SK-N-SH (cell line): ENCODE results near the gene UCP2.

Experiments
- CTCF ChIP-seq: fragments of 200-600 bp; sonication (generic); IDR thresholded peaks from 2 replicates; pipeline ENCODE4 v1.6.1; 2017; ENCODE audit warnings: antibody characterized with exemption, mild to moderate bottlenecking, moderate library complexity
- FOXJ3 ChIP-seq: sonication (generic); formaldehyde crosslinking; IDR thresholded peaks from 2 replicates; pipeline ENCODE4 v1.5.1; 2020; ENCODE audit warnings: mild to moderate bottlenecking, missing genetic modification reagents
- GATA2 ChIP-seq: sonication (generic); formaldehyde crosslinking; IDR thresholded peaks from 2 replicates; pipeline ENCODE4 v1.5.0; 2020; ENCODE audit warnings: mild to moderate bottlenecking, missing genetic modification reagents
- POLR2AphosphoS5 ChIP-seq: IDR thresholded peaks from 2 replicates; pipeline ENCODE4 v1.6.1; 2012; ENCODE audit warnings: low read depth, low read length
- RAD21 ChIP-seq: IDR thresholded peaks from 2 replicates; pipeline ENCODE4 v1.6.1; 2012; ENCODE audit warnings: mild to moderate bottlenecking, low read length
- RCOR1 ChIP-seq: fragments of 150-350 bp; IDR thresholded peaks from 2 replicates; pipeline ENCODE4 v1.6.1; 2017; ENCODE audit warnings: antibody characterized with exemption, low read length
- REST ChIP-seq: IDR thresholded peaks from 2 replicates; pipeline ENCODE4 v1.6.1; 2012; ENCODE audit warnings: mild to moderate bottlenecking, low read depth, low read length, moderate library complexity
- RFX5 ChIP-seq: IDR thresholded peaks from 2 replicates; pipeline ENCODE4 v1.6.1; 2012; ENCODE audit warnings: mild to moderate bottlenecking, improper control_type of control experiment, low read length
- TAF1 ChIP-seq: IDR thresholded peaks from 2 replicates; pipeline ENCODE4 v1.6.1; 2012; ENCODE audit warnings: low read depth, mild to moderate bottlenecking, low read length, moderate library complexity, borderline replicate concordance
- USF2 ChIP-seq: fragments of 150-350 bp; IDR thresholded peaks from 2 replicates; pipeline ENCODE4 v1.6.1; 2017; ENCODE audit warnings: antibody characterized with exemption, low read length, low read depth, borderline replicate concordance

- no peak for TF ChIP-seq TAF1
- no peak for TF ChIP-seq CTCF
- TF ChIP-seq REST, result no peak
- no peak for TF ChIP-seq USF2
- TF ChIP-seq RAD21, result no peak
- no peak for TF ChIP-seq GATA2 (CRISPR knock-in tag)
- no peak for TF ChIP-seq POLR2AphosphoS5
- no peak for TF ChIP-seq RFX5
- no peak for TF ChIP-seq RCOR1
- TF ChIP-seq FOXJ3 (CRISPR knock-in tag), result no peak
Measured at GRCh38 chr11:74005721-74006517, 23.3 kb upstream of the UCP2 start.
